ENCODE measurements around the gene APOLD1. TPM values are rescaled to one million over a fixed set of nuclear protein-coding genes. Genes with fewer than 3 reads are reported as not detected.
"Not testable (repeated sequence)": the region's sequence is repeated elsewhere in the genome, so short reads cannot be mapped to it uniquely, and the experiment has no call there.

Gene APOLD1, protein sequence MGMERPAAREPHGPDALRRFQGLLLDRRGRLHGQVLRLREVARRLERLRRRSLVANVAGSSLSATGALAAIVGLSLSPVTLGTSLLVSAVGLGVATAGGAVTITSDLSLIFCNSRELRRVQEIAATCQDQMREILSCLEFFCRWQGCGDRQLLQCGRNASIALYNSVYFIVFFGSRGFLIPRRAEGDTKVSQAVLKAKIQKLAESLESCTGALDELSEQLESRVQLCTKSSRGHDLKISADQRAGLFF
- total RNA-seq (2014; rRNA removed; shearing (Covaris generic)) (12.2 and 22.5 TPM in 2 replicates), total RNA-seq (2022) (25.8 and 29.5 TPM in 2 replicates), Bru-seq, nascent RNA (percentile 84 among the genes with signal in this experiment), BruChase-seq, experiment 1, labeled RNA remaining after a 6-hour chase (percentile 98 among the genes with signal in this experiment), BruChase-seq, experiment 2, labeled RNA remaining after a 2-hour chase (percentile 94 among the genes with signal in this experiment)
- long read RNA-seq, full-length matches to known transcripts, result 15 of 220 reads
- long read RNA-seq, partial matches to known transcripts, result 116 of 220 reads
- long read RNA-seq, other reads (novel, unspliced or antisense), result 89 of 220 reads

DNA sequence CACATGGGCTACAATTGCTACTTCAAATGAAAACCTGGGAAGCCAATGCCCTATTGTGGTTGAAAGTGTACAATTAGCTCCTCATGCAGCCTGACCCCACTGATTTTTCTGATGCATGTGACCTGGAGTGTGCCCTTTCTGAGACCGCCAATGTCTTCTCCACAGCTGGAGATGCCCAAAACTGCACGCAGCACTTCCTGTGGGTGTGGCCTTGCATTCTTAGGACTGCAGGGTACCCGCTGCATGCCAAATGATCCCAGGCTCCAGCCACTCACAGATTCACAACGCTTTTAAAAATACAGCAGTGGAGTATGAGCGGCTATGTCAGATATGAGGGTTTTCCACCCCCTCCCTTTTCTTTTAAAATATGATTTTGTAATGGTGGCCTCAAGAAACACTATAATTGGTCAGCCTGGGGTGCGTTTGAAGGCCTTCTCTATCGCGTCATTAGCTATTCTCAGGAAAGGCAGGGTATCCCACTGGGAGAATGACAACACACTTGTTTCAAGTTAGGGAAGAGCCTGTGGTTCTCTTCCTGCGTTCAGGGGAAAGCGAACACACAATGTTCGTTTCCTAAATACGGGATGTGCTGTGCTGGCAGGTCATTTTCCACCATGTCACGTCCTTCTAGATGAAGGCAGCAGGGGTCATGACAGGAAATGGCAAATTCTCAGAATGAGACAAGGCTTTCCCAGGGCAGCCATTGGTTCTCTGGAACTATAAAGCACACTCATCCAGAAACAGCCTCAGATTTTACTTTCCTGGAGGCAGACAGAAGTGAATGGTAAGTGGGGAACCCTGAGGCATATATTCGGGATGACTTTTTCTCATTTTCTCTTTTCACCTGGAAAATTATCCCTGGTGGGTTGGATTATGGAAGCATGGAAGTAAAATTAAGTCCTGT is at the start of gene APOLD1:
TSS of gene APOLD1 (plus strand) at position 749 of the 904 bp plus-strand sequence. CDS start at position 782, 33 bp downstream.
- Histone ChIP-seq H2AFZ (ENCODE audit: low read length) (no peak within 1 kb of the TSS), H3K4me1 (ENCODE audit: insufficient read depth, low read length, poor library complexity, severe bottlenecking) (peaks cover 7% of the 10 kb centered on the region), H3K4me2 (ENCODE audit: low read length) (peak within 1 kb of the TSS; percentile 30; the same call in 1 of the 2 replicates), H3K27ac (ENCODE audit: low read depth, low read length, poor library complexity, severe bottlenecking) (no peak within 1 kb of the TSS), H3K36me3 (ENCODE audit: insufficient read depth, low read length) (no peaks in the 10 kb centered on the region), H3K9me2 (ENCODE audit: insufficient read depth, low read length) (no peaks in the 10 kb centered on the region), H3K4me3 (ENCODE audit: low read depth, low read length, poor library complexity, severe bottlenecking) (no peak within 1 kb of the TSS), H3K9me3 (ENCODE audit: low read length) (no peaks in the 10 kb centered on the region), H4K20me1 (ENCODE audit: insufficient read depth, low read length) (no peaks in the 10 kb centered on the region), H3K79me2 (ENCODE audit: insufficient read depth, low read depth, low read length) (no peaks in the 10 kb centered on the region)
- ChIA-PET CTCF (ENCODE audit: unreplicated experiment) (no interaction called here), POLR2A (interaction anchor here (0.7 kb wide), 1 partner anchor 22 kb away, joined by 4 read pairs; no protein-coding TSS in a partner anchor)
- TF ChIP-seq, protein P1, sequence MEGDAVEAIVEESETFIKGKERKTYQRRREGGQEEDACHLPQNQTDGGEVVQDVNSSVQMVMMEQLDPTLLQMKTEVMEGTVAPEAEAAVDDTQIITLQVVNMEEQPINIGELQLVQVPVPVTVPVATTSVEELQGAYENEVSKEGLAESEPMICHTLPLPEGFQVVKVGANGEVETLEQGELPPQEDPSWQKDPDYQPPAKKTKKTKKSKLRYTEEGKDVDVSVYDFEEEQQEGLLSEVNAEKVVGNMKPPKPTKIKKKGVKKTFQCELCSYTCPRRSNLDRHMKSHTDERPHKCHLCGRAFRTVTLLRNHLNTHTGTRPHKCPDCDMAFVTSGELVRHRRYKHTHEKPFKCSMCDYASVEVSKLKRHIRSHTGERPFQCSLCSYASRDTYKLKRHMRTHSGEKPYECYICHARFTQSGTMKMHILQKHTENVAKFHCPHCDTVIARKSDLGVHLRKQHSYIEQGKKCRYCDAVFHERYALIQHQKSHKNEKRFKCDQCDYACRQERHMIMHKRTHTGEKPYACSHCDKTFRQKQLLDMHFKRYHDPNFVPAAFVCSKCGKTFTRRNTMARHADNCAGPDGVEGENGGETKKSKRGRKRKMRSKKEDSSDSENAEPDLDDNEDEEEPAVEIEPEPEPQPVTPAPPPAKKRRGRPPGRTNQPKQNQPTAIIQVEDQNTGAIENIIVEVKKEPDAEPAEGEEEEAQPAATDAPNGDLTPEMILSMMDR (conservative IDR thresholded peaks at IDR 0.05; ENCODE audit: low read length), result no peak
- no peak for TF ChIP-seq EZH2phosphoT487 (IDR thresholded peaks at IDR 0.05; ENCODE audit: borderline replicate concordance, low read depth, low read length)
- peak; percentile 16 for DNase-seq (ENCODE audit: low spot score)
- BruUV-seq (replicated peaks), result no TSS peak
- intact Hi-C loops (cut with micrococcal nuclease; ENCODE audit: unreplicated experiment), result loop anchor here (10.0 kb wide), 1 partner anchor 220 kb away; the partner anchor contains the start of gene HEBP1

- no peak for TF ChIP-seq EZH2phosphoT487 (IDR thresholded peaks at IDR 0.05; ENCODE audit: borderline replicate concordance, low read depth, low read length)
- TF ChIP-seq, protein P1 (conservative IDR thresholded peaks at IDR 0.05; ENCODE audit: low read length), result peak; percentile 95
- no TSS peak for BruUV-seq (replicated peaks)
- peak overlapping the region; percentile 72 for H3K27ac ChIP-seq (ENCODE audit: low read depth, low read length, poor library complexity, severe bottlenecking)
- H3K4me2 ChIP-seq (ENCODE audit: low read length), result peak overlapping the region; percentile 67
- H3K4me3 ChIP-seq (ENCODE audit: low read depth, low read length, poor library complexity, severe bottlenecking), result peak overlapping the region; percentile 17
- H3K9me2 ChIP-seq (ENCODE audit: insufficient read depth, low read length), result no peaks in the 10 kb centered on the region
- H2AFZ ChIP-seq (ENCODE audit: low read length), result peak overlapping the region; percentile 63
- H3K36me3 ChIP-seq (ENCODE audit: insufficient read depth, low read length), result peaks cover 31% of the 10 kb centered on the region
- ChIA-PET POLR2A (interaction anchor here (0.5 to 4.5 kb wide), 14 partner anchors 10 to 618 kb away, joined by 3 to 43 read pairs (median 4); partner anchors contain the start of gene GPR19), CTCF (ENCODE audit: unreplicated experiment) (interaction anchor here (0.6 to 1.6 kb wide), 8 partner anchors 9 to 174 kb away, joined by 3 to 4 read pairs (median 3); partner anchors contain the start of gene DUSP16)
- H3K4me1 ChIP-seq (ENCODE audit: insufficient read depth, low read length, poor library complexity, severe bottlenecking), result peaks cover 17% of the 10 kb centered on the region
- DNase-seq (ENCODE audit: low spot score), result peak; percentile 70
- H4K20me1 ChIP-seq (ENCODE audit: insufficient read depth, low read length), result 0 out of 2 replicates have a peak, but pooled peaks cover 5% of the 10 kb centered on the region
- H3K9me3 ChIP-seq (ENCODE audit: low read length), result no peaks in the 10 kb centered on the region
- H3K79me2 ChIP-seq (ENCODE audit: insufficient read depth, low read depth, low read length), result peaks cover 21% of the 10 kb centered on the region; the same call in 1 of the 2 replicates
- intact Hi-C loops (cut with micrococcal nuclease; ENCODE audit: unreplicated experiment), result loop anchor here (2.0 kb wide), 2 partner anchors 18 to 360 kb away; no protein-coding TSS in a partner anchor
Measured at GRCh38 chr12:12736759-12737676, 48.4 kb upstream of the APOLD1 start.

GRCh38 chr12:12738152-12738551 is 47.3 kb upstream of the APOLD1 start:
- ChIA-PET CTCF (ENCODE audit: unreplicated experiment) (interaction anchor here (1.6 kb wide), 1 partner anchor 93 kb away, joined by 4 read pairs; no protein-coding TSS in a partner anchor), POLR2A (interaction anchor here (0.6 to 4.5 kb wide), 4 partner anchors 12 to 619 kb away, joined by 3 to 43 read pairs (median 14); no protein-coding TSS in a partner anchor)
- H3K4me2 ChIP-seq (ENCODE audit: low read length); DNase-seq (ENCODE audit: low spot score); BruUV-seq (replicated peaks); H3K4me3 ChIP-seq (ENCODE audit: low read depth, low read length, poor library complexity, severe bottlenecking); intact Hi-C loops (cut with micrococcal nuclease; ENCODE audit: unreplicated experiment); H3K9me3 ChIP-seq (ENCODE audit: low read length); H3K27ac ChIP-seq (ENCODE audit: low read depth, low read length, poor library complexity, severe bottlenecking); H3K9me2 ChIP-seq (ENCODE audit: insufficient read depth, low read length); H2AFZ ChIP-seq (ENCODE audit: low read length); H4K20me1 ChIP-seq (ENCODE audit: insufficient read depth, low read length): not testable (repeated sequence)
- Histone ChIP-seq H3K4me1 (ENCODE audit: insufficient read depth, low read length, poor library complexity, severe bottlenecking) (peaks cover 17% of the 10 kb centered on the region), H3K36me3 (ENCODE audit: insufficient read depth, low read length) (peaks cover 32% of the 10 kb centered on the region; the same call in 1 of the 2 replicates), H3K79me2 (ENCODE audit: insufficient read depth, low read depth, low read length) (peaks cover 19% of the 10 kb centered on the region; the same call in 1 of the 2 replicates)
